GM23248 (cell line): Measurements from ENCODE around the gene ZCCHC4. TPM values are rescaled to one million over a fixed set of nuclear protein-coding genes. Genes with fewer than 3 reads are reported as not detected.
A peak's percentile ranks its signal among the peaks of the same experiment; 100 is the strongest.

Source experiments
- DNase-seq: peaks from one replicate; pipeline ENCODE4 v3.0.0-alpha.2; 2015
- H2AFZ ChIP-seq: fragments of 200-600 bp; sonication (generic); 2 replicates; pipeline ENCODE4 v1.6.1; 2016; ENCODE audit warnings: antibody characterized with exemption
- H3F3A ChIP-seq: fragments of 200-600 bp; sonication (generic); 2 replicates; pipeline ENCODE4 v1.6.1; 2016; ENCODE audit warnings: mild to moderate bottlenecking, antibody characterized with exemption, mixed run types; ENCODE audit not compliant: insufficient read depth
- H3K27ac ChIP-seq: fragments of 200-600 bp; sonication (generic); 2 replicates; pipeline ENCODE4 v1.5.1; 2016; ENCODE audit warnings: mild to moderate bottlenecking
- H3K27me3 ChIP-seq: fragments of 200-600 bp; sonication (generic); replicated peaks from 2 replicates; pipeline ENCODE4 v1.6.1; 2016; ENCODE audit warnings: mild to moderate bottlenecking; ENCODE audit not compliant: insufficient read depth
- H3K36me3 ChIP-seq: fragments of 200-600 bp; sonication (generic); 2 replicates; pipeline ENCODE4 v1.6.1; 2016; ENCODE audit warnings: low read depth, mild to moderate bottlenecking
- H3K4me1 ChIP-seq: fragments of 200-600 bp; sonication (generic); 2 replicates; pipeline ENCODE4 v1.6.1; 2016; ENCODE audit warnings: mild to moderate bottlenecking; ENCODE audit not compliant: insufficient read depth
- H3K4me2 ChIP-seq: fragments of 200-600 bp; sonication (generic); one replicate; pipeline ENCODE4 v1.6.1; 2016; ENCODE audit warnings: mild to moderate bottlenecking; ENCODE audit not compliant: unreplicated experiment
- H3K4me3 ChIP-seq: fragments of 200-600 bp; sonication (generic); 2 replicates; pipeline ENCODE4 v1.5.1; 2016; ENCODE audit warnings: mild to moderate bottlenecking
- H3K79me2 ChIP-seq: fragments of 200-600 bp; sonication (generic); 2 replicates; pipeline ENCODE4 v1.6.1; 2016; ENCODE audit warnings: mild to moderate bottlenecking; ENCODE audit not compliant: insufficient read depth
- H3K9ac ChIP-seq: fragments of 200-600 bp; sonication (generic); 2 replicates; pipeline ENCODE4 v1.6.1; 2016; ENCODE audit warnings: mild to moderate bottlenecking
- H3K9me2 ChIP-seq: fragments of 200-600 bp; sonication (generic); 2 replicates; pipeline ENCODE4 v1.6.1; 2016; ENCODE audit warnings: mixed run types, mild to moderate bottlenecking, moderate library complexity; ENCODE audit not compliant: insufficient read depth
- H3K9me3 ChIP-seq: fragments of 200-600 bp; sonication (generic); one replicate; pipeline ENCODE4 v1.6.1; 2017; ENCODE audit warnings: low read depth
- H4K20me1 ChIP-seq: fragments of 200-600 bp; sonication (generic); 2 replicates; pipeline ENCODE4 v1.6.0; 2016; ENCODE audit not compliant: insufficient read depth
- EZH2 ChIP-seq: fragments of 200-600 bp; sonication (generic); IDR thresholded peaks from 2 replicates; pipeline ENCODE4 v1.6.1; 2018; ENCODE audit warnings: antibody characterized with exemption, mild to moderate bottlenecking; ENCODE audit not compliant: insufficient read depth, poor library complexity, severe bottlenecking
- EZH2phosphoT487 ChIP-seq: fragments of 200-600 bp; sonication (generic); IDR thresholded peaks from 2 replicates; pipeline ENCODE4 v1.6.1; 2018; ENCODE audit warnings: antibody characterized with exemption, moderate library complexity, mild to moderate bottlenecking, low read depth; ENCODE audit not compliant: insufficient read depth
- WGBS, 2 experiments: methylation state at CpG; one replicate each; pipeline ENCODE4 v1.1.6; 2015 to 2017; ENCODE audit warnings: low lambda C conversion rate in 2 of 2, low coverage in 1 of 2; ENCODE audit errors: missing lambda C conversion rate in 2 of 2; 5-methylcytosine and 5-hydroxymethylcytosine counted together
- in situ Hi-C: fragments of 300-500 bp; cut with MboI; formaldehyde crosslinking; loops from 2 replicates; pipeline ENCODE4 v1.15.0; 2020
- polyA plus RNA-seq: library from polyadenylated mRNA; unstranded; fragments of >200 nt; fragmentation: Nextera tagmentation; extraction: Ambion mirVana; gene quantifications from 2 replicates; pipeline ENCODE4 v1.2.1, GENCODE V29; 2016
- total RNA-seq: library from RNA; depleted of rRNA; stranded (reverse); fragments of >200 nt; shearing (Covaris generic); gene quantifications from 2 replicates; pipeline ENCODE4 v1.2.3, GENCODE V29; 2014

ZCCHC4 gene
- total and polyA plus RNA-seq, 2 experiments from 2014 or later, result 9.5 to 13.2 TPM

DNA sequence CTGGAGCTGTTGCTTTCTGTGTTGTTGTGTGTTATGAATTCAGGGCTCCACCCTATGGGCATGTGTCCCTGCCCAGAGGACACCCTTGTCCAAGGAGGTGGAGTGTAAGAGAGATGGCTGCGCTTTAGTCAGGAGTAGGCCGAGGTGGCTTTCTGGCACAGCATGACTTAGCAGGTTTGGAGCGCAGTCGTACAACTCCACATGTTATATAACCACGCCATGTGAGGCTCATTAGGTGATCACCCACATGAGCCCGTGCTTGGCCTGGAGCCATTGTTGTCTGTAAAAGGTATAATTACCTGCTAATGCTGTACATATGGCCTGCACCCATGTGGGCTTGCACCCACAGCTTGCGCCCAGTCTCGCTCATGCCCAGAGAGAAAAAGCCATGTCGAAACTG, 48.7 kb downstream of the ZCCHC4 start:
- H3K36me3 ChIP-seq, result no peaks in the 10 kb centered on the region
- H3K4me1 ChIP-seq, result no peaks in the 10 kb centered on the region
- no peak overlapping the region for H3K9ac ChIP-seq
- H3K79me2 ChIP-seq, result no peaks in the 10 kb centered on the region
- no peaks in the 10 kb centered on the region for H3F3A ChIP-seq
- H3K27me3 ChIP-seq, result no peaks in the 10 kb centered on the region
- H3K4me3 ChIP-seq, result no peak overlapping the region
- no peaks in the 10 kb centered on the region for H3K9me3 ChIP-seq
- no peaks in the 10 kb centered on the region for H4K20me1 ChIP-seq
- no peaks in the 10 kb centered on the region for H3K9me2 ChIP-seq
- no peak for DNase-seq
- in situ Hi-C loops, result loop anchor here (25.0 kb wide), 2 partner anchors 174 to 349 kb away; no protein-coding TSS in a partner anchor
- TF ChIP-seq EZH2, result no peak
- 96 to 97% methylated on average over 9 of the region's 9 CpGs for WGBS, 2 experiments
- H3K27ac ChIP-seq, result no peak overlapping the region
- H3K4me2 ChIP-seq, result no peak overlapping the region
- H2AFZ ChIP-seq, result no peak overlapping the region

DNA sequence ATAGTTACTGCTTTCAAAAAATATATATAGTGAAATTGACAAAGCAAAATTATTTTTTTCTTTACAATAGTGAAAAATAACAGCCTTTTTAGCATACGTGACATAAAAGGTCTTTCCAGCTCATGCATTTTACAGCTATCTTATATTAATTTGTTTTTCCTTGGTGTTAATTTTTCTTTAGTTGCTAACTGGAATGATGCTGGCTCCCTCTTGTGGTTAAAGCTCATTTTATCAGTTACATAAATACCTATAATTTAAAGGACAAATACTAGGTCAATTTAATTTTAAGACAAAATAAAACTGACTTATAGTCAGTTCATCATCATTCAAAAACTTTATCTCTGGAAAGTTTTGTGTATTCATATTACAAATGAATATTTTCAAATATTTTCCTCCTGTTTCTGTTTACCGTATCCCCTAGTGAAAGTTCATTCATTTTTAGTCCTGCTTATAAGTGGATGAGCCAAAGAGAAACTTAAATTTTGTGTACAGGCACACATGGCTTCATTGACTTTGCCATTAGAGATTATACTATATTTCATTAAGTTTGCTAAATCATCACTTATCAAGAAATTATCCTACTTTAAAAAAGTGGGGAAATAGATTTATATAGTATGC, 54.5 kb downstream of the ZCCHC4 start:
- no peak overlapping the region for H3K4me2 ChIP-seq
- H4K20me1 ChIP-seq, result no peaks in the 10 kb centered on the region
- WGBS, 2 experiments, result 66 to 67% methylated on average over 2 of the region's 2 CpGs
- no peaks in the 10 kb centered on the region for H3F3A ChIP-seq
- H3K27ac ChIP-seq, result no peak overlapping the region
- H3K4me3 ChIP-seq, result no peak overlapping the region
- no peak overlapping the region for H3K9ac ChIP-seq
- in situ Hi-C loops, result loop anchor here (25.0 kb wide), 2 partner anchors 180 to 355 kb away; no protein-coding TSS in a partner anchor
- H3K27me3 ChIP-seq, result no peaks in the 10 kb centered on the region
- peak; percentile 52 for DNase-seq
- H3K9me3 ChIP-seq, result no peaks in the 10 kb centered on the region
- H3K36me3 ChIP-seq, result no peaks in the 10 kb centered on the region
- no peaks in the 10 kb centered on the region for H3K9me2 ChIP-seq
- TF ChIP-seq EZH2, result no peak
- no peak for TF ChIP-seq EZH2phosphoT487
- no peak overlapping the region for H2AFZ ChIP-seq
- no peaks in the 10 kb centered on the region for H3K4me1 ChIP-seq
- H3K79me2 ChIP-seq, result no peaks in the 10 kb centered on the region

DNA sequence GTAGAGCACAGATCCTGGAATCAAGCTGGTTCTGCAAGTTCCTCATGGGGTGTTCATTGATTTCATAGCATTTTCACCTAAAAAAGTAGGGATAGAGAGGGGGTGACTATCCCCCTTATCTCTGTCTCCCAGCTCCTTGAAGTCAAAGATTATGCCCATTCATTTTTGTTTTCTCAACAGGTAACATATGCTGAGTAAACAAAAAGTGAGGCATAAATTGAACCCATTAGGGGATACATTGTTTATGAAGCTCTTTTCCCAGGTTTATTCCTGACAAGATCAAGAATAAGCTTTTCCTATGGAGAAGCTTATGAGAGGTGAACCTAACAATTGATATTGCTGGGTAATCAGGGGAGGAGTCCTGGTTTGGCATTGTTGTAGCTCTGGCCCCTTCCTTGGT, 55.3 kb downstream of the ZCCHC4 start:
- Histone ChIP-seq H3K4me1 (no peaks in the 10 kb centered on the region), H3K79me2 (no peaks in the 10 kb centered on the region), H3K9ac (no peak overlapping the region), H3K9me3 (no peaks in the 10 kb centered on the region), H3K27ac (no peak overlapping the region), H3K36me3 (no peaks in the 10 kb centered on the region), H3F3A (no peaks in the 10 kb centered on the region), H3K27me3 (no peaks in the 10 kb centered on the region), H3K4me2 (no peak overlapping the region), H3K4me3 (no peak overlapping the region), H3K9me2 (no peaks in the 10 kb centered on the region), H4K20me1 (no peaks in the 10 kb centered on the region), H2AFZ (no peak overlapping the region)
- no peak for DNase-seq
- TF ChIP-seq EZH2phosphoT487 (no peak), EZH2 (no peak)
- in situ Hi-C loops, result loop anchor here (25.0 kb wide), 2 partner anchors 181 to 356 kb away; no protein-coding TSS in a partner anchor

DNA sequence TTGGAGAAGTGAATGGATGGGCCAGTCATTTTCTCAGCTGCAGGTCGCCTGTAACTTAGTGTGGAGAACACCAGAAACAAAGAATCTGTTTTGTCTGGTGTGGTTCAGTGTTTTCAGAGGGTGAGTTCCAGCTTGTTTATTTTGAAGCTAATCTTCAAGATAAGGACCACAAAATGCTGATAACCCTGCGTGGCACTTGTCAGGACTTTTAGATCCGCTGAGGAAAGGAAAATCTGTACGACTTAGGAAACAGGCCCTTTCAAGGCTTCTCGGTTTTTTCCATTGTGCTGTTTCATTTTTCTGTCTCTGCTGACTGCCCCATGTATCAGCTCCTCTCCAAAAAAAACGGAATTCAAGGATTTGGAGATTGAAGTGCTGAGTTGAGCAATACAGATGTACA, 55.7 kb downstream of the ZCCHC4 start:
- Histone ChIP-seq H3F3A (no peaks in the 10 kb centered on the region), H3K4me3 (no peak overlapping the region), H3K9me3 (no peaks in the 10 kb centered on the region), H3K4me1 (no peaks in the 10 kb centered on the region), H3K9ac (no peak overlapping the region), H3K27ac (no peak overlapping the region), H3K27me3 (no peaks in the 10 kb centered on the region), H3K9me2 (no peaks in the 10 kb centered on the region), H3K79me2 (no peaks in the 10 kb centered on the region), H3K4me2 (no peak overlapping the region), H2AFZ (no peak overlapping the region), H3K36me3 (no peaks in the 10 kb centered on the region), H4K20me1 (no peaks in the 10 kb centered on the region)
- 83% methylated on average over 6 of the region's 6 CpGs for WGBS, 2 experiments
- TF ChIP-seq EZH2 (no peak), EZH2phosphoT487 (no peak)
- no peak for DNase-seq
- in situ Hi-C loops, result loop anchor here (25.0 kb wide), 2 partner anchors 181 to 356 kb away; no protein-coding TSS in a partner anchor
